Ramos (cell line): ENCODE results near the gene RNASEH1.

ENCODE experiments used
- in situ Hi-C: fragments of 300-500 bp; cut with MboI; formaldehyde crosslinking; loops from one replicate; pipeline ENCODE4 v1.14.3; 2022; ENCODE audit warnings: low sequenced_read_pairs; ENCODE audit not compliant: unreplicated experiment

Gene RNASEH1

DNA sequence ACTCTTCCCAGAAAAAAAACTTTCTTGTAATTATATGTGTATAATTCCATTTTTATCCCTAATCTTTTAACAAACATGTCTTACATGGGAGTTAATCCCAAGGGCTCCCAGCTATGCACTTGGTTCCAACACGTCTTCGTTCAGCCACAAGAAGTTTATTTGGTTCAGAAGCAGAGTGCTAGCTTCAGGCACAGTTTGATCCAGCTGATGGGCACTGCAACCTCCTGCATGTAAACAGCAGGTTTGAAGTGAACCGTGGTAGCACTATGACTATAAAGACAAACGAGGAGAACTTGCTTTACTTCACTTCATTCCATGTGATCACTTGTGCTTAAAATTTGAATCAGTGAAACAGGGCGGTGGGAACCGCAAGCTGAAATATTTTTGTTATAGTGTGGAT is 7.0 kb upstream of the RNASEH1 start:
- in situ Hi-C loops = no loop called here

GRCh38 chr2:3563521-3563976 is 5.4 kb upstream of the RNASEH1 start:
- in situ Hi-C loops = no loop called here

GRCh38 chr2:3557639-3558204 is 411 bp downstream of the RNASEH1 start:
- in situ Hi-C loops = no loop called here

- in situ Hi-C loops = no loop called here
Observed at GRCh38 chr2:3553946-3554345, 4.2 kb downstream of the RNASEH1 start.

DNA sequence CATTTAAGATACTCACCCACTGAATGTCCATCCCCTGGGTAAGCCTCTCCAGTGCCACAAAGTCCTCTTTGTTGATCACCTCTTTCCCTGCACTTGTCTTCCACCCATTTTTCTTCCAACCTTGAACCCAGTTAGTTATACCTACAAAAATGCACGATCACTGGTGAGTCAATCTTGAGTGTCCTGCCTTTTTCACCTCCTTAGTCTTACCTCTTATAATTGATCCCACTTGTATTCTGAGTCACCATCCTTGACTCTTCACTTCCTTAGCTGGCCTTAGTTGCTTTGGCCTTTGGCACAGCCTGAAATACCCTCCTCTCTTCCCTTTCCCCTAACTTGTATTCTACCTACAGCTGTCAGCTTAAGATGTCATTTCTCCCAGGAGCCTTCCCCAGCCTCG is 10.2 kb downstream of the RNASEH1 start:
- in situ Hi-C loops = no loop called here

- in situ Hi-C loops = no loop called here
Observed at GRCh38 chr2:3545788-3546478, 12.2 kb downstream of the RNASEH1 start.

DNA sequence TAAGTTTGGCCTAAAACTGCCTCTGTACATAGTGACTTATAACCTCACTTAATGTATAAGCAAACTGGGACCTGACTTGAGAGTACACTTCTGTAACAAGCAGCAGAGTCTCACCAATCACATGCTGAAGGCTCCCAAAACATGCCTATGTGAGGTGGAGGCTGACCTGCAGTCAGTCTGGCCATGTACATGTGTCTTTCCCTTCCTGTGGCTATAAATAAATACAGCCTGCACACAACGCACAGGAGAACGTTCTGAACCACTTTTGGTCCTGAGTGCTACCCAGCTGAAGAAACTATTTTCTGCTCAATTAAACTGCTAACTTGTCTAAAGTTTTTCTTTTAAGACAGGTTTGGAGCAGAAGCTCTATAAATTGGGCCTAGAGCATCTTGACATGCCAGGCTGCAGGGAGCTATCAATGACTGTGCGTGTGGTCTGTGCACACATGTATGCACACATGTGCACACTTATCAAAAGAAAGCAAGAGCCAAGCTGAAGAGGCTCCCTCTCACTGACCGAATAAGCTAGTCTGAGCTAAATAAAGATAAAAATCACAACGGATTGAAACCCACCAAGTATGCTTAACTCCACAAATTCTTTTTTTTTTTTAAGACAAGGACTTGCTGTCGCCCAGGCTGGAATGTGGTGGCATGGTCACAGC is 15.0 kb downstream of the RNASEH1 start:
- in situ Hi-C loops = no loop called here

GRCh38 chr2:3542107-3542506 is 16.0 kb downstream of the RNASEH1 start:
- in situ Hi-C loops = no loop called here

DNA sequence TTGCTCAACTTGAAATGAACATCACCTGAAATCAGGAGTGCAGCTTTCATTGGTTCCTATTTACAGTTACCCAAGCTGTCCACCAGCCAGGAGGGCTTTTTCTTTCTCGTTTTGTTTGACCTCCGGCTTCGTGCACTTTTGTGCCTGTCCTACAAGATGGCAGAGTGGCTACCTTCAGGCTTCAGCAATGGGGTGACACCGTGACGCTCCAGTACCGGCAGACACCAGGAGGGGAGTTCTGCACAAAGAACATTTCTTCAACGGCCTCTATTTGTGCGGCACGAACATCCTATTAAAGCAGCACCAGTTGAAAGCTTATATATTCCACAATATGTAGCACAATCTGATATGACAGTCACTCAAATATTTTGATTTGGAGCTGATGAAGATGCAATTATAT is 18.3 kb downstream of the RNASEH1 start:
- in situ Hi-C loops = no loop called here

GRCh38 chr2:3536682-3537632 is 21.2 kb downstream of the RNASEH1 start:
- in situ Hi-C loops = no loop called here

GRCh38 chr2:3535794-3536681 is 22.1 kb downstream of the RNASEH1 start:
- in situ Hi-C loops = no loop called here

DNA sequence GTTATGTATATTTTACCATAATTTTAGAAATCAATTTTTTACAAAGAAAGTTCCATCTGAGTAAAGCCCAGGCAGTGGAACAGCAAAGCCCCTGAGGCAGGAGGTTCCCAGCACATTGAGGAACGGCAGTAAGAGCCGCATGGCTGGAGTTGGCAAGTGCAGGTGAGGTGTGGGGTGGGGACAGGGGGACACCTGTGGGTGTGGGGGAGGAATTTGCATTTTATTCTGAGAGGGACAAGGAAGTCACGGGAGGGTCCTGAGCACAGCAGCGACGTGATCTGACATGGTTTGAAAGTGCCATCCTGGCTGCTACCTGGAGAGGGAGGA is 22.7 kb downstream of the RNASEH1 start:
- in situ Hi-C loops = no loop called here

DNA sequence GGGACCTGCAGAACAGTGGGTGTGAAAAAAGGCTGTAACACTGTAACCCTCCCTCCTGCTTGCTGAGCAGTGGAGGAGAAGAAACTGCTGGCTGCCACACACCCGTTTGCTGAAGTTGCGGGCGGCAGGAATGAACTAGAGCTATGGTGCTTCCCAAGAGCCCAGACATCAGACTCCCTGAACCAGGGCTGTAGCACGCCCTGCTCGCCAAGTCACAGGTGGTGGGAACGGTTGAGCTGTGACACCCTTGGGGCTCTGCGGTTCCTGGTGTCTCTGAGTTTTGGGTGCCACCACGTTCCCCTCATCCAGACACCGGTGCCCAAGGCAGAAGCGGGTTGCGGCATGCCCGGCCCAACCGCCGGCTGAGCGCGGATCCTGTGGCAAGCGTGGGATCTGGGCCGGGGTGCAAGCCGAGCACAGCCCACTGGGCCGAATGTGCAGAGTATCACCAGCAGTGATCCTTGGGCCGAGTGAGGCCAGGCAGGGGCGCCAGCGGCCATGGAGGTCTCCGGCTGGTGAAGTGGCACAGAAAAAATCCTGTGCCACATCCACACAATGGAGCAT is 23.8 kb downstream of the RNASEH1 start:
- in situ Hi-C loops = no loop called here

DNA sequence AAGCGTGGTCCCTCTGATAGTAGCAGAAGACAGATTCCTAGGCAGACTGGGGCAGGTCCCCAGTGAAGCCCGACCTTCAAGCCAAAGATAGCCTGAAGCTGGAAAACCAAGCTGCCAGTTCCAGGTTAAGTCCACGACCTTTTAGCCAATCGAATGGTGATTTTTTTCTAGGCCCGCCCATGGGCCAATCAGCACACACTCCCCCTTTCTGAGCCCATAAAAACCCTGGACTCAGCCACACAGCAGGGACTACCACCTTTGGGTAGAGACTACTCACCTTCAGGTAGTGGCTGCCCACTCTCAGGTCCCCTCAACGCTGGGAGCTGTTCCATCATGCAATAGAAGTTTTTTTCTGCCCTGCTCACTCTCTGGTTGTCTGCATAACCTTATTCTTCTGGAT is 24.3 kb downstream of the RNASEH1 start:
- in situ Hi-C loops = no loop called here

- in situ Hi-C loops = no loop called here
Observed at GRCh38 chr2:3532941-3533340, 25.2 kb downstream of the RNASEH1 start.

DNA sequence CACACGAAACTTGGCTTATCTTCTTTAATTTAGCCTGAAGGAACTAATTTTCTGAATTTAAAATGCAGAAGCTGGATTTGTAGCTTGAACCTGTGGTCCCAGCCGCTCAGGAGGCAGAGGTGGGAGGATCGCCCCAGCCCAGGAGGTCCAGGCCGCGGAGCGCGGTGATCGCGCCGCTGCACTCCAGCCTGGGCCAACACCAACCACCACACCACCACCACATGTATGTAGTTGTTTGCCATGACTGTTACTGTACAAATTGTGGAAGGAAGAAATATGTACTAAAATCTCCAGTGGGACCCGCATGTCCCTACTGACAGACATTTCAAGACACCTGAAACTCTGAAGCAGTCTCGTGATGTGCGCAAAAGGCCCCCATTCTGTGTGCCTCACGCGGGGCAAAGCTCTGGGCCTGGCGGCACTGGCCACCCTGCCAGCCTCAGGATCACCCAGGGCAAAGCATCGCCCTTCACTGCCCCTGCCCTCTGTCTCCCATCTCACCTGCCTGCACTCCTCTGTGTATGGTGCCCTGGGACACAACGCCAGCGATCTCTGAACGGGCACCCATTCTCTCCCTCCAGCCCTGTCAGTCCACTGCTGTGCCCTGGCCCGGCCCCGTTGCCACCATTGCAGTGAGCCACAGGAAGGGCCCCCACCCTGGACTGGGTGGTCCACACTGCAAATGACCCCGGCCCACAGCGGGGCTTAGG is 28.7 kb downstream of the RNASEH1 start:
- in situ Hi-C loops = no loop called here

DNA sequence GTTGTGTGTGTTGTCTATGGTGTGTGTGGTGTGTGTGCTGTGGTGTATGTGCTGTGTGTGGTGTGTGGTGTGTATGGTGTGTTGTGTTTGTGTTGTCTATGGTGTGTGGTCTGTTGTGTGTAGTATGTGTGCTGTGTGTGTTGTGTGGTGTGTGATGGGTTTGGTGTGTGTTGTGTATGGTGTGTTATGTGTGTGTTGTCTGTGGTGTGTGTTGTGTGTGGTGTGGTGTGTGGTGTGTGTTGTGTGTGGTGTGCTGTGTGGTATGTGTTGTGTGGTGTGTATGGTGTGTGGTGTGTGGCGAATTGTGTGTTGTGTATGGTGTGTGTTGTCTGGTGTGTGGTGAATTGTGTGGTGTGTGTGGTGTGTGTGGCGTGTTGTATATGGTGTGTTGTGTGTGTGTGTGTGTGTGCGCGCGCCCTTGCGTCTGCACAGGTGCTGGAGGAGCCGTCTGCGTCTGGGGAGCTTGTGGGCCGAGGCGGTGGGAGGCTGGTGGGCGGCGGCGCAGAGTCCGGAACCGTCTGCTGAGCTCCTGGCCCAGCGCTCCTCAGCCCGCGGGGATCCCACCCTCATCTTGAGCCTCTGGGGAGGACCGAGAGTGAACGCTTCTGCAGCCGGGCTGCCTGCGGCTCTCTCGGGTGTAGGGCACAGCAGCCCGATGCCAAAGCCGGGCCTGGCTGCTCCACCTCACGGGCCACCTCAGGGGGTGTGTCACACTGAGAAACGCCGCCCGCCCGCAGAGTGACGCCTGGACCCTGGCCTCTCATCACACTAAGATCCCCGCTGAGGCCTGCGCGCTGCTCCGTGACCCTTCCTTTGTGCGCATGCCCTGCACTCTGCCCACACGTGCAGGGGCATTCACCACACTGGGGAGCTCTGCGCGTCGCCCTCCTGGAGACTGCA is 30.0 kb downstream of the RNASEH1 start:
- in situ Hi-C loops = no loop called here

GRCh38 chr2:3526871-3527270 is 31.3 kb downstream of the RNASEH1 start:
- in situ Hi-C loops = no loop called here
